A549 (cell line): ENCODE data around the gene DRC3. TPM values are rescaled to one million over a fixed set of nuclear protein-coding genes. Genes with fewer than 3 reads are reported as not detected.

Experiments
- ATAC-seq, 2 experiments: fragments of 200-7000 bp in 1 of 2; fragments of >200 bp in 1 of 2; cut with Nextera tagmentation in 1 of 2; cut with Tn5 transposase in 1 of 2; 3 replicates each; pipeline versions ENCODE4 v1.8.0 to v1.9.1; 2018 to 2020; ENCODE audit warnings: mild to moderate bottlenecking in 1 of 2, moderate library complexity in 1 of 2
- CTCF ChIA-PET: fragments of 300-600 bp; sonication (Branson Sonifier 250); formaldehyde crosslinking; extraction: SDS; loops from one replicate; lab custom pipeline; 2021; ENCODE audit warnings: antibody characterized with exemption, inconsistent platforms; lab: Yijun Ruan, JAX
- POLR2A ChIA-PET: fragments of 350-600 bp; formaldehyde crosslinking; extraction: SDS; loops from one replicate; lab custom pipeline; 2021; ENCODE audit warnings: antibody characterized with exemption, inconsistent platforms; lab: Yijun Ruan, JAX
- DNase-seq, 2 experiments: peaks; one replicate each; pipeline versions ENCODE4 v3.0.0 to v3.0.0-alpha.2; 2011 to 2016; ENCODE audit warnings: low read depth in 1 of 2, low spot score in 1 of 2
- FAIRE-seq: peaks from 2 replicates; lab custom pipeline; 2011; peaks lifted over from hg19 to GRCh38; lab: Jason Lieb, UNC
- H3K27ac ChIP-seq, 2 experiments: fragments of >200 bp; sonication (Bioruptor Twin); formaldehyde crosslinking; 3 replicates each; pipeline ENCODE4 v1.5.1; 2016 to 2017
- H3K4me1 ChIP-seq: fragments of >200 bp; sonication (Bioruptor Twin); formaldehyde crosslinking; 3 replicates; pipeline ENCODE4 v1.6.1; 2016
- H3K4me2 ChIP-seq: fragments of >200 bp; sonication (Bioruptor Twin); formaldehyde crosslinking; 3 replicates; pipeline ENCODE4 v1.6.1; 2016
- H3K4me3 ChIP-seq: fragments of >200 bp; sonication (Bioruptor Twin); formaldehyde crosslinking; 3 replicates; pipeline ENCODE4 v1.5.1; 2016
- H3K9me3 ChIP-seq: fragments of >200 bp; sonication (Bioruptor Twin); formaldehyde crosslinking; 3 replicates; pipeline ENCODE4 v1.6.1; 2016
- CBX8 ChIP-seq: fragments of 200-600 bp; sonication (generic); IDR thresholded peaks from 2 replicates; pipeline ENCODE4 v1.6.1; 2016
- CEBPB ChIP-seq, 2 experiments: fragments of >200 bp in 1 of 2; sonication (Bioruptor Twin) in 1 of 2; formaldehyde crosslinking in 1 of 2; IDR thresholded peaks; 2 replicates each; pipeline ENCODE4 v1.6.1; 2012 to 2016
- CHD2 ChIP-seq: fragments of 150-350 bp; IDR thresholded peaks from 2 replicates; pipeline ENCODE4 v1.6.1; 2014; ENCODE audit warnings: low read length; ENCODE audit not compliant: partially characterized antibody
- CTCF ChIP-seq: fragments of >200 bp; sonication (Bioruptor Twin); formaldehyde crosslinking; IDR thresholded peaks from 3 replicates; pipeline ENCODE4 v1.5.1; 2016
- FOSB ChIP-seq: fragments of 250-450 bp; sonication (Bioruptor Pico); IDR thresholded peaks from 2 replicates; pipeline ENCODE4 v1.5.0; 2020; ENCODE audit warnings: mild to moderate bottlenecking, moderate library complexity
- FOSL2 ChIP-seq, 2 experiments: fragments of 450-650 bp in 1 of 2; fragments of >200 bp in 1 of 2; sonication (Bioruptor Twin) in 1 of 2; formaldehyde crosslinking; IDR thresholded peaks; 2 replicates each; pipeline versions ENCODE4 v1.5.0 to v1.6.1; 2016 to 2020; ENCODE audit warnings: mild to moderate bottlenecking in 1 of 2, moderate library complexity in 1 of 2
- HDAC2 ChIP-seq: fragments of 200-600 bp; sonication (generic); IDR thresholded peaks from 2 replicates; pipeline ENCODE4 v1.6.1; 2016
- HEYL ChIP-seq: fragments of 250-450 bp; sonication (Bioruptor Pico); IDR thresholded peaks from 2 replicates; pipeline ENCODE4 v1.8.0; 2021; ENCODE audit warnings: mild to moderate bottlenecking, moderate library complexity
- HOXA7 ChIP-seq: fragments of 250-450 bp; sonication (Bioruptor Pico); IDR thresholded peaks from 2 replicates; pipeline ENCODE4 v1.5.0; 2020; ENCODE audit warnings: mild to moderate bottlenecking, moderate library complexity
- HOXB5 ChIP-seq: fragments of 250-450 bp; sonication (Bioruptor Pico); IDR thresholded peaks from 2 replicates; pipeline ENCODE4 v1.5.0; 2020; ENCODE audit warnings: mild to moderate bottlenecking, moderate library complexity
- JUN ChIP-seq, 2 experiments: fragments of >200 bp; sonication (Bioruptor Twin); formaldehyde crosslinking; IDR thresholded peaks; 2 replicates in 1 of 2; 3 replicates in 1 of 2; pipeline ENCODE4 v1.6.1; 2016 to 2017
- KDM1A ChIP-seq: fragments of 200-600 bp; sonication (generic); IDR thresholded peaks from 2 replicates; pipeline ENCODE4 v1.6.1; 2016; ENCODE audit warnings: low read depth, mild to moderate bottlenecking
- MYC ChIP-seq: IDR thresholded peaks from 2 replicates; pipeline ENCODE4 v1.6.1; 2012; ENCODE audit warnings: mild to moderate bottlenecking, inconsistent platforms, low read length, improper control_type of control experiment, borderline replicate concordance
- NPAS2 ChIP-seq: fragments of 250-450 bp; sonication (Bioruptor Pico); IDR thresholded peaks from 2 replicates; pipeline ENCODE4 v1.8.0; 2022; ENCODE audit warnings: mild to moderate bottlenecking, moderate library complexity, borderline replicate concordance
- NR3C1 ChIP-seq: fragments of >200 bp; sonication (Bioruptor Twin); formaldehyde crosslinking; IDR thresholded peaks from 3 replicates; pipeline ENCODE4 v1.6.1; 2017
- PBX3 ChIP-seq: IDR thresholded peaks from 2 replicates; pipeline ENCODE4 v1.6.1; 2012
- POLR2A ChIP-seq: IDR thresholded peaks from 2 replicates; pipeline ENCODE4 v1.6.1; 2012; ENCODE audit warnings: mild to moderate bottlenecking, low read length
- POLR2AphosphoS2 ChIP-seq: conservative IDR thresholded peaks from 2 replicates; pipeline ENCODE4 v1.6.1; 2012; ENCODE audit warnings: low read length, improper control_type of control experiment, inconsistent platforms
- RARB ChIP-seq: fragments of 250-450 bp; sonication (Bioruptor Pico); IDR thresholded peaks from 2 replicates; pipeline ENCODE4 v1.8.0; 2021; ENCODE audit warnings: mild to moderate bottlenecking, moderate library complexity
- SREBF2 ChIP-seq: fragments of 450-650 bp; IDR thresholded peaks from 2 replicates; pipeline ENCODE4 v1.6.1; 2014; ENCODE audit warnings: mild to moderate bottlenecking, moderate library complexity
- TFCP2L1 ChIP-seq: fragments of 250-450 bp; sonication (Bioruptor Pico); IDR thresholded peaks from 2 replicates; pipeline ENCODE4 v1.5.0; 2021; ENCODE audit warnings: mild to moderate bottlenecking
- TP53 ChIP-seq: fragments of 250-450 bp; sonication (Bioruptor Pico); IDR thresholded peaks from 2 replicates; pipeline ENCODE4 v1.5.0; 2021; ENCODE audit warnings: mild to moderate bottlenecking, moderate library complexity
- ZNF302 ChIP-seq: fragments of 250-450 bp; sonication (Bioruptor Pico); IDR thresholded peaks from 2 replicates; pipeline ENCODE4 v1.9.0; 2021; ENCODE audit warnings: inconsistent platforms, mild to moderate bottlenecking, moderate library complexity
- WGBS: methylation state at CpG from one replicate; pipeline ENCODE4 v1.1.6; 2017; ENCODE audit errors: missing lambda C conversion rate; 5-methylcytosine and 5-hydroxymethylcytosine counted together
- polyA plus RNA-seq, 4 experiments: library from polyadenylated mRNA; depleted of rRNA in 3 of 4; stranded (reverse); fragments of >200 nt; fragmentation: RNase III in 1 of 4; extraction: RNeasy Plus Mini Kit Qiagen cat#74134 plus additional on column Dnase treatment in 1 of 4; gene quantifications; 2 replicates in 3 of 4; 3 replicates in 1 of 4; pipeline ENCODE4 v1.2.3, GENCODE V29; 2011 to 2017

The DRC3 gene
- polyA plus RNA-seq, 2 of the 4 experiments (the other 2 are of a cell fraction), result 2.9 to 3.1 TPM

GRCh38 chr17:17983376-17983775, 10.7 kb downstream of the DRC3 start:
- ChIA-PET CTCF (interaction anchor here (1.0 to 6.7 kb wide), 7 partner anchors 11 to 171 kb away, joined by 3 to 34 read pairs (median 5); partner anchors contain the start of genes DRC3 and TOM1L2), POLR2A (interaction anchor here (1.1 kb wide), 1 partner anchor 11 kb away, joined by 3 read pairs; the partner anchor contains the start of genes DRC3 and TOM1L2)

GRCh38 chr17:17983776-17984175, 11.1 kb downstream of the DRC3 start:
- 83% methylated on average over 6 of the region's 6 CpGs for WGBS
- ChIA-PET CTCF (interaction anchor here (1.0 to 6.7 kb wide), 8 partner anchors 11 to 171 kb away, joined by 3 to 34 read pairs (median 5); partner anchors contain the start of genes DRC3 and TOM1L2), POLR2A (interaction anchor here (1.1 kb wide), 1 partner anchor 12 kb away, joined by 3 read pairs; the partner anchor contains the start of genes DRC3 and TOM1L2)
- Histone ChIP-seq H3K9me3 (no peaks in the 10 kb centered on the region), H3K4me2 (no peak overlapping the region), H3K27ac (peak overlapping the region in 1 of 2 experiments; percentile 34; a peak in 1 of 6 replicates), H3K4me1 (no peaks in the 10 kb centered on the region), H3K4me3 (no peak overlapping the region)
- DNase-seq (no peak), FAIRE-seq (no peak), ATAC-seq (no peak)
- TF ChIP-seq ZNF302 (CRISPR knock-in tag) (no peak), HOXA7 (CRISPR knock-in tag) (no peak), HOXB5 (no peak), FOSB (no peak), CTCF (no peak), SREBF2 (no peak), FOSL2 (IDR thresholded peaks at IDR 0.05) (no peak), FOSL2 (CRISPR knock-in tag; IDR thresholded peaks at IDR 0.05) (no peak), KDM1A (no peak), NR3C1 (no peak), CBX8 (no peak), CHD2 (no peak)

More at GRCh38 chr17:17983376-17983775, 10.7 kb downstream of the DRC3 start:
- Histone ChIP-seq H3K9me3 (no peaks in the 10 kb centered on the region), H3K4me2 (no peak overlapping the region), H3K4me1 (no peaks in the 10 kb centered on the region), H3K4me3 (no peak overlapping the region), H3K27ac (no peak overlapping the region; a peak in 1 of 6 replicates)
- DNase-seq (no peak), ATAC-seq (peak in 1 of 2 experiments; percentile 18; a peak in 2 of 6 replicates), FAIRE-seq (no peak)
- no peak for TF ChIP-seq MYC
- no peak for TF ChIP-seq CHD2
- TF ChIP-seq NPAS2, result no peak
- TF ChIP-seq CEBPB (IDR thresholded peaks at IDR 0.05), result no peak
- TF ChIP-seq KDM1A, result no peak
- TF ChIP-seq HEYL (CRISPR knock-in tag), result no peak
- 81% methylated on average over 6 of the region's 6 CpGs for WGBS

- Histone ChIP-seq H3K4me2 (no peak overlapping the region), H3K4me1 (peaks cover 11% of the 10 kb centered on the region), H3K4me3 (no peak overlapping the region), H3K9me3 (no peaks in the 10 kb centered on the region), H3K27ac (peak overlapping the region in 1 of 2 experiments; percentile 33; a peak in 3 of 6 replicates)
- DNase-seq, result no peak
- ChIA-PET POLR2A (no interaction called here), CTCF (interaction anchor here (0.8 to 6.7 kb wide), 18 partner anchors 9 to 161 kb away, joined by 3 to 34 read pairs (median 4); no protein-coding TSS in a partner anchor)
- no peak for FAIRE-seq
- ATAC-seq, result no peak
- no peak for TF ChIP-seq JUN (IDR thresholded peaks at IDR 0.05)
- TF ChIP-seq TFCP2L1 (CRISPR knock-in tag), result no peak
- no peak for TF ChIP-seq TP53 (CRISPR knock-in tag)
- TF ChIP-seq POLR2A, result no peak
- TF ChIP-seq RARB (CRISPR knock-in tag), result no peak
- TF ChIP-seq CBX8, result no peak
- no peak for TF ChIP-seq HDAC2
- no peak for TF ChIP-seq POLR2AphosphoS2
- TF ChIP-seq SREBF2, result no peak
- no peak for TF ChIP-seq HEYL (CRISPR knock-in tag)
- no peak for TF ChIP-seq PBX3
- 65% methylated on average over 2 of the region's 2 CpGs for WGBS
These were observed 12.5 kb downstream of the DRC3 start for GRCh38 chr17:17985153-17985552.
